Neuronal stem cell (in vitro differentiated cells): ENCODE results near the gene RPN1.

Experiments used
- DNase-seq: peaks from one replicate; pipeline ENCODE4 v3.0.0-alpha.2; 2013; ENCODE audit warnings: low spot score
- H2AFZ ChIP-seq: one replicate; pipeline ENCODE4 v1.6.1; 2013; ENCODE audit warnings: mild to moderate bottlenecking, low read length, inconsistent platforms
- H2AK5ac ChIP-seq: 2 replicates; pipeline ENCODE4 v1.6.1; 2013; ENCODE audit warnings: low read depth, mild to moderate bottlenecking, inconsistent platforms, low read length, moderate library complexity, mixed read lengths
- H2BK120ac ChIP-seq: 2 replicates; pipeline ENCODE4 v1.6.1; 2013; ENCODE audit warnings: low read depth, mild to moderate bottlenecking, inconsistent platforms, low read length, moderate library complexity, mixed read lengths
- H2BK12ac ChIP-seq: one replicate; pipeline ENCODE4 v1.6.1; 2013; ENCODE audit warnings: low read length, inconsistent platforms
- H2BK15ac ChIP-seq: 2 replicates; pipeline ENCODE4 v1.6.1; 2013; ENCODE audit warnings: mild to moderate bottlenecking, low read length, inconsistent platforms, mixed read lengths
- H2BK5ac ChIP-seq: one replicate; pipeline ENCODE4 v1.6.1; 2013; ENCODE audit warnings: inconsistent platforms, mild to moderate bottlenecking, low read length, moderate library complexity
- H3K14ac ChIP-seq: one replicate; pipeline ENCODE4 v1.6.1; 2013; ENCODE audit warnings: low read length, inconsistent platforms
- H3K18ac ChIP-seq: 2 replicates; pipeline ENCODE4 v1.6.1; 2013; ENCODE audit warnings: low read length, inconsistent platforms
- H3K23ac ChIP-seq: 2 replicates; pipeline ENCODE4 v1.6.1; 2013; ENCODE audit warnings: low read depth, mild to moderate bottlenecking, mixed read lengths, low read length, inconsistent platforms; ENCODE audit not compliant: poor library complexity
- H3K27ac ChIP-seq: replicated peaks from 3 replicates; pipeline ENCODE4 v1.5.1; 2013; ENCODE audit warnings: low read length, inconsistent platforms
- H3K27me3 ChIP-seq, 3 experiments: 2 replicates each; pipeline ENCODE4 v1.6.1; 2013; ENCODE audit warnings: low read length in 3 of 3, mild to moderate bottlenecking in 2 of 3, inconsistent platforms in 1 of 3, low read depth in 1 of 3, mixed read lengths in 1 of 3, moderate library complexity in 1 of 3; ENCODE audit not compliant: control insufficient read depth in 3 of 3, insufficient read depth in 3 of 3
- H3K36me3 ChIP-seq, 2 donors: replicated peaks in 1 of 2; 2 replicates each; pipeline ENCODE4 v1.6.1; 2013; ENCODE audit warnings: low read length in 2 of 2; ENCODE audit not compliant: control insufficient read depth in 2 of 2, insufficient read depth in 2 of 2
- H3K4ac ChIP-seq: 2 replicates; pipeline ENCODE4 v1.6.1; 2013; ENCODE audit warnings: inconsistent platforms, mild to moderate bottlenecking, low read length, moderate library complexity
- H3K4me1 ChIP-seq, 2 donors: 1 replicate in 1 of 2; 2 replicates in 1 of 2; pipeline ENCODE4 v1.6.1; 2013; ENCODE audit warnings: low read length in 2 of 2, low read depth in 1 of 2; ENCODE audit not compliant: control insufficient read depth in 2 of 2, insufficient read depth in 1 of 2
- H3K4me2 ChIP-seq: one replicate; pipeline ENCODE4 v1.6.1; 2013; ENCODE audit warnings: mild to moderate bottlenecking, low read length, inconsistent platforms; ENCODE audit not compliant: insufficient read depth, poor library complexity, severe bottlenecking
- H3K4me3 ChIP-seq, 2 donors: 2 replicates each; pipeline ENCODE4 v1.5.1; 2013; ENCODE audit warnings: low read length in 2 of 2, mild to moderate bottlenecking in 2 of 2, inconsistent platforms in 1 of 2, moderate library complexity in 1 of 2
- H3K79me1 ChIP-seq: one replicate; pipeline ENCODE4 v1.6.1; 2013; ENCODE audit warnings: low read depth, mild to moderate bottlenecking, inconsistent platforms, low read length, moderate library complexity
- H3K9ac ChIP-seq: one replicate; pipeline ENCODE4 v1.6.1; 2013; ENCODE audit warnings: mild to moderate bottlenecking, low read depth, low read length, inconsistent platforms; ENCODE audit not compliant: poor library complexity
- H3K9me3 ChIP-seq, 2 donors: replicated peaks in 1 of 2; 2 replicates each; pipeline versions ENCODE3 to v1.6.1; 2013; ENCODE audit warnings: low read length in 2 of 2, mild to moderate bottlenecking in 2 of 2, inconsistent platforms in 1 of 2, low read depth in 1 of 2, mixed read lengths in 1 of 2, moderate library complexity in 1 of 2; ENCODE audit not compliant: control insufficient read depth in 2 of 2, insufficient read depth in 1 of 2
- H4K8ac ChIP-seq: one replicate; pipeline ENCODE4 v1.6.1; 2013; ENCODE audit warnings: low read depth, mild to moderate bottlenecking, inconsistent platforms, low read length, moderate library complexity
- H4K91ac ChIP-seq: one replicate; pipeline ENCODE4 v1.6.1; 2013; ENCODE audit warnings: low read length, low read depth, mild to moderate bottlenecking, inconsistent platforms; ENCODE audit not compliant: poor library complexity
- whole genome bisulfite sequencing, 2 donors: extraction: QIAGEN DNeasy Blood & Tissue Kit; methylation state at CpG; one replicate each; pipeline ENCODE4 v1.1.7; 2013; ENCODE audit warnings: missing lambda C conversion rate in 2 of 2, mixed read lengths in 1 of 2; ENCODE audit not compliant: insufficient read length in 2 of 2, insufficient replicate concordance in 1 of 2; ENCODE audit errors: extremely low coverage in 2 of 2; 5-methylcytosine and 5-hydroxymethylcytosine counted together

The RPN1 gene

GRCh38 chr3:128693696-128694095 is 43.1 kb upstream of the RPN1 start:
- H3K23ac ChIP-seq = no peak overlapping the region
- H2BK5ac ChIP-seq = no peak overlapping the region
- H2BK120ac ChIP-seq = no peak overlapping the region
- no peak overlapping the region for H4K91ac ChIP-seq
- H4K8ac ChIP-seq = no peak overlapping the region
- no peaks in the 10 kb centered on the region for H3K9me3 ChIP-seq
- no peaks in the 10 kb centered on the region for H3K4me1 ChIP-seq
- H2AK5ac ChIP-seq = no peak overlapping the region
- H3K4me2 ChIP-seq = no peak overlapping the region
- H2AFZ ChIP-seq = no peak overlapping the region
- H3K79me1 ChIP-seq = no peaks in the 10 kb centered on the region
- no peak overlapping the region for H3K9ac ChIP-seq
- H3K36me3 ChIP-seq = no peaks in the 10 kb centered on the region
- no peak overlapping the region for H3K4me3 ChIP-seq
- H3K4ac ChIP-seq = no peak overlapping the region
- H2BK15ac ChIP-seq = no peak overlapping the region
- no peak overlapping the region for H3K27ac ChIP-seq
- no peak for DNase-seq
- no peak overlapping the region for H2BK12ac ChIP-seq
- H3K18ac ChIP-seq = no peak overlapping the region
- no CpG with 5 or more reads among the region's 2 CpGs for WGBS, 2 donors
- peaks cover 0 to 3% (median 0%) of the 10 kb centered on the region in 3 experiments for H3K27me3 ChIP-seq
- H3K14ac ChIP-seq = no peak overlapping the region

DNA sequence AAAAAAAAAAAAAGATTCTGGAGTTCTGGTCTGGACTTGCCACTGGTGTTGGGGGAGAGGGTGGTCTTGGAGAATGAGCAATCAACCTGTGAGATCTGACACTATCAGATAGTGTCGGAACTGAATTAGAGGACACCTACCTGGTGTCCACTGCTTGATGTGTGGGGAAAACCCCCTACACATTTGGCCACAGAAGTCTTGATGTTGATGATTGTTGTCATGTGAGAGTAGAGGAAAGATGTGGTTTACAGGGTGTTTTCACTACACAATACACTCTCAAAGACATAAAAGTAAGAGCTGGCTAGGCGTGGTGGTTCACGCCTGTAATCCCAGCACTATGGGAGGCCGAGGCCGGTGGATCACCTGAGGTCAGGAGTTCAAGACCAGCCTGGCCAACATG is 38.4 kb upstream of the RPN1 start:
- no peak for DNase-seq
- Histone ChIP-seq H2BK5ac (no peak overlapping the region), H3K23ac (no peak overlapping the region), H3K14ac (no peak overlapping the region), H3K4me3 (no peak overlapping the region), H3K9ac (no peak overlapping the region), H3K18ac (no peak overlapping the region), H3K4me1 (peaks cover 0 to 2% of the 10 kb centered on the region in 2 donors), H2BK120ac (no peak overlapping the region), H2BK15ac (no peak overlapping the region), H3K27ac (no peak overlapping the region), H3K36me3 (no peaks in the 10 kb centered on the region), H2BK12ac (no peak overlapping the region), H2AK5ac (no peak overlapping the region), H3K4me2 (no peak overlapping the region), H3K9me3 (no peaks in the 10 kb centered on the region), H3K27me3 (no peaks in the 10 kb centered on the region), H3K79me1 (no peaks in the 10 kb centered on the region), H4K8ac (no peak overlapping the region), H3K4ac (no peak overlapping the region), H4K91ac (no peak overlapping the region), H2AFZ (no peak overlapping the region)
- WGBS, 2 donors = no CpG with 5 or more reads among the region's 5 CpGs

- Histone ChIP-seq H3K23ac (no peak overlapping the region), H3K4me3 (no peak overlapping the region), H3K4ac (no peak overlapping the region), H3K9ac (no peak overlapping the region), H3K36me3 (no peaks in the 10 kb centered on the region), H2BK5ac (no peak overlapping the region), H4K8ac (no peak overlapping the region), H2AFZ (no peak overlapping the region), H3K27ac (no peak overlapping the region), H3K79me1 (no peaks in the 10 kb centered on the region), H2BK12ac (no peak overlapping the region), H2BK15ac (no peak overlapping the region), H3K18ac (no peak overlapping the region), H2AK5ac (no peak overlapping the region), H3K9me3 (no peaks in the 10 kb centered on the region), H3K14ac (no peak overlapping the region), H4K91ac (no peak overlapping the region), H2BK120ac (no peak overlapping the region), H3K4me2 (no peak overlapping the region), H3K4me1 (peaks cover 0 to 3% of the 10 kb centered on the region in 2 donors), H3K27me3 (no peaks in the 10 kb centered on the region)
- no CpG with 5 or more reads among the region's 8 CpGs for WGBS, 2 donors
- DNase-seq = no peak
Measured at GRCh38 chr3:128686465-128686864, 35.8 kb upstream of the RPN1 start.

- Histone ChIP-seq H4K91ac (no peak overlapping the region), H3K9me3 (no peaks in the 10 kb centered on the region), H3K4me2 (no peak overlapping the region), H2AK5ac (no peak overlapping the region), H2BK5ac (no peak overlapping the region), H3K4me3 (no peak overlapping the region), H3K36me3 (no peaks in the 10 kb centered on the region), H3K79me1 (no peaks in the 10 kb centered on the region), H3K27ac (no peak overlapping the region), H3K27me3 (no peaks in the 10 kb centered on the region), H2BK120ac (no peak overlapping the region), H3K18ac (no peak overlapping the region), H3K14ac (no peak overlapping the region), H4K8ac (no peak overlapping the region), H3K4ac (no peak overlapping the region), H2BK12ac (no peak overlapping the region), H2BK15ac (no peak overlapping the region), H3K9ac (no peak overlapping the region), H3K23ac (no peak overlapping the region), H2AFZ (no peak overlapping the region), H3K4me1 (peaks cover 0 to 7% of the 10 kb centered on the region in 2 donors)
- no peak for DNase-seq
- no CpG with 5 or more reads among the region's 11 CpGs for WGBS, 2 donors
Measured at GRCh38 chr3:128684986-128685726, 34.5 kb upstream of the RPN1 start.
